Mesendoderm (in vitro differentiated cells): ENCODE results near the gene STRA6.

ENCODE experiments used
- DNase-seq: peaks from one replicate; pipeline ENCODE4 v3.0.0; 2013
- H2AK5ac ChIP-seq: 2 replicates; pipeline ENCODE4 v1.6.1; 2013; ENCODE audit warnings: low read length, inconsistent platforms
- H2BK120ac ChIP-seq: 2 replicates; pipeline ENCODE4 v1.6.1; 2013; ENCODE audit warnings: low read depth, mild to moderate bottlenecking, low read length, moderate library complexity, mixed read lengths
- H2BK15ac ChIP-seq: replicated peaks from 2 replicates; pipeline ENCODE4 v1.6.1; 2013; ENCODE audit warnings: low read depth, mild to moderate bottlenecking, moderate library complexity
- H2BK5ac ChIP-seq: 2 replicates; pipeline ENCODE4 v1.6.1; 2013; ENCODE audit warnings: low read length, inconsistent platforms
- H3K18ac ChIP-seq: 2 replicates; pipeline ENCODE4 v1.6.1; 2013; ENCODE audit warnings: mild to moderate bottlenecking, low read length, mixed read lengths
- H3K23ac ChIP-seq: one replicate; pipeline ENCODE4 v1.6.1; 2013; ENCODE audit warnings: low read length
- H3K27ac ChIP-seq: 2 replicates; pipeline ENCODE4 v1.5.1; 2013; ENCODE audit warnings: low read depth, mild to moderate bottlenecking, inconsistent platforms, low read length, moderate library complexity
- H3K27me3 ChIP-seq: 2 replicates; pipeline ENCODE4 v1.6.1; 2013; ENCODE audit warnings: low read length, control low read depth, mild to moderate bottlenecking, inconsistent platforms; ENCODE audit not compliant: insufficient read depth, poor library complexity
- H3K36me3 ChIP-seq: 2 replicates; pipeline ENCODE4 v1.6.1; 2013; ENCODE audit warnings: low read length, inconsistent platforms; ENCODE audit not compliant: control insufficient read depth, insufficient read depth
- H3K4ac ChIP-seq: one replicate; pipeline ENCODE4 v1.6.1; 2013; ENCODE audit warnings: low read depth, mild to moderate bottlenecking, low read length, moderate library complexity
- H3K4me1 ChIP-seq: 2 replicates; pipeline ENCODE4 v1.6.1; 2013; ENCODE audit warnings: low read depth, low read length, inconsistent platforms; ENCODE audit not compliant: control insufficient read depth
- H3K4me2 ChIP-seq: 2 replicates; pipeline ENCODE4 v1.6.1; 2013; ENCODE audit warnings: low read length
- H3K4me3 ChIP-seq: 2 replicates; pipeline ENCODE4 v1.5.1; 2013; ENCODE audit warnings: mild to moderate bottlenecking, low read length
- H3K56ac ChIP-seq: one replicate; pipeline ENCODE4 v1.6.1; 2013; ENCODE audit warnings: low read length
- H3K79me1 ChIP-seq: 2 replicates; pipeline ENCODE4 v1.6.1; 2013; ENCODE audit warnings: low read length, inconsistent platforms
- H3K79me2 ChIP-seq: 2 replicates; pipeline ENCODE4 v1.6.1; 2013; ENCODE audit warnings: mild to moderate bottlenecking, low read length; ENCODE audit not compliant: control insufficient read depth, insufficient read depth
- H3K9ac ChIP-seq: 2 replicates; pipeline ENCODE4 v1.6.1; 2013; ENCODE audit warnings: low read length, inconsistent platforms
- H4K5ac ChIP-seq: one replicate; pipeline ENCODE4 v1.6.1; 2013; ENCODE audit warnings: low read length
- H4K8ac ChIP-seq: one replicate; pipeline ENCODE4 v1.6.1; 2013; ENCODE audit warnings: low read depth, mild to moderate bottlenecking, control low read depth, low read length, moderate library complexity
- WGBS: extraction: QIAGEN DNeasy Blood & Tissue Kit; methylation state at CpG from one replicate; pipeline ENCODE4 v1.1.7; 2013; ENCODE audit warnings: low lambda C conversion rate, missing lambda C conversion rate; ENCODE audit not compliant: insufficient coverage; ENCODE audit errors: extremely low coverage; 5-methylcytosine and 5-hydroxymethylcytosine counted together

Gene STRA6

GRCh38 chr15:74225928-74226327 is 23.3 kb upstream of the STRA6 start:
- no peak overlapping the region for H2BK120ac ChIP-seq
- peaks cover 26% of the 10 kb centered on the region for H3K4me1 ChIP-seq
- no peaks in the 10 kb centered on the region for H3K79me2 ChIP-seq
- no peak overlapping the region for H3K4me3 ChIP-seq
- no CpG with 5 or more reads among the region's 5 CpGs for WGBS
- DNase-seq = no peak
- H3K23ac ChIP-seq = no peak overlapping the region
- H2BK15ac ChIP-seq = no peak overlapping the region
- H3K4ac ChIP-seq = no peak overlapping the region
- no peak overlapping the region for H3K56ac ChIP-seq
- no peaks in the 10 kb centered on the region for H3K36me3 ChIP-seq
- no peak overlapping the region for H2AK5ac ChIP-seq
- H3K18ac ChIP-seq = no peak overlapping the region
- no peak overlapping the region for H4K5ac ChIP-seq
- no peak overlapping the region for H2BK5ac ChIP-seq
- no peaks in the 10 kb centered on the region for H3K79me1 ChIP-seq
- peaks cover 9% of the 10 kb centered on the region for H3K27me3 ChIP-seq
- no peak overlapping the region for H3K9ac ChIP-seq
- H3K27ac ChIP-seq = no peak overlapping the region
- no peak overlapping the region for H3K4me2 ChIP-seq
- H4K8ac ChIP-seq = no peak overlapping the region

- Histone ChIP-seq H3K79me2 (no peaks in the 10 kb centered on the region), H3K27me3 (peaks cover 9% of the 10 kb centered on the region), H3K56ac (no peak overlapping the region), H2BK15ac (no peak overlapping the region), H3K23ac (no peak overlapping the region), H2AK5ac (no peak overlapping the region), H3K4me3 (no peak overlapping the region), H3K27ac (no peak overlapping the region), H4K8ac (no peak overlapping the region), H3K4me1 (peaks cover 24% of the 10 kb centered on the region), H3K9ac (no peak overlapping the region), H3K18ac (no peak overlapping the region), H4K5ac (no peak overlapping the region), H3K4me2 (no peak overlapping the region), H2BK120ac (no peak overlapping the region), H3K79me1 (no peaks in the 10 kb centered on the region), H3K36me3 (no peaks in the 10 kb centered on the region), H2BK5ac (no peak overlapping the region), H3K4ac (no peak overlapping the region)
- WGBS = no CpG with 5 or more reads among the region's 25 CpGs
- no peak for DNase-seq
Observed at GRCh38 chr15:74222240-74223119, 19.9 kb upstream of the STRA6 start.

GRCh38 chr15:74221399-74222239 is 19.0 kb upstream of the STRA6 start:
- DNase-seq = no peak
- H4K8ac ChIP-seq = no peak overlapping the region
- no peak overlapping the region for H3K27ac ChIP-seq
- H3K9ac ChIP-seq = no peak overlapping the region
- no peaks in the 10 kb centered on the region for H3K79me1 ChIP-seq
- H2BK15ac ChIP-seq = no peak overlapping the region
- H3K4me2 ChIP-seq = no peak overlapping the region
- no peak overlapping the region for H2BK5ac ChIP-seq
- WGBS = no CpG with 5 or more reads among the region's 12 CpGs
- H4K5ac ChIP-seq = no peak overlapping the region
- H3K36me3 ChIP-seq = no peaks in the 10 kb centered on the region
- no peak overlapping the region for H2BK120ac ChIP-seq
- no peak overlapping the region for H3K4ac ChIP-seq
- H3K27me3 ChIP-seq = peaks cover 9% of the 10 kb centered on the region
- no peak overlapping the region for H3K23ac ChIP-seq
- H3K79me2 ChIP-seq = no peaks in the 10 kb centered on the region
- no peak overlapping the region for H2AK5ac ChIP-seq
- H3K4me3 ChIP-seq = no peak overlapping the region
- H3K56ac ChIP-seq = peak overlapping the region; percentile 15
- H3K4me1 ChIP-seq = peaks cover 24% of the 10 kb centered on the region
- H3K18ac ChIP-seq = no peak overlapping the region

- Histone ChIP-seq H3K9ac (no peak overlapping the region), H3K4me1 (peaks cover 29% of the 10 kb centered on the region), H3K56ac (peak overlapping the region; percentile 27), H4K8ac (no peak overlapping the region), H2BK15ac (no peak overlapping the region), H2BK120ac (no peak overlapping the region), H3K4me2 (no peak overlapping the region), H4K5ac (no peak overlapping the region), H3K18ac (no peak overlapping the region), H3K4me3 (no peak overlapping the region), H2BK5ac (no peak overlapping the region), H3K79me1 (no peaks in the 10 kb centered on the region), H3K27me3 (peaks cover 9% of the 10 kb centered on the region), H3K4ac (no peak overlapping the region), H3K23ac (no peak overlapping the region), H3K36me3 (no peaks in the 10 kb centered on the region), H3K27ac (no peak overlapping the region), H2AK5ac (no peak overlapping the region), H3K79me2 (no peaks in the 10 kb centered on the region)
- WGBS = no CpG with 5 or more reads among the region's 11 CpGs
- DNase-seq = no peak
Observed at GRCh38 chr15:74220475-74221248, 18.1 kb upstream of the STRA6 start.

GRCh38 chr15:74217907-74218885 is 15.6 kb upstream of the STRA6 start:
- no peak overlapping the region for H3K4me3 ChIP-seq
- no peaks in the 10 kb centered on the region for H3K79me1 ChIP-seq
- no peak overlapping the region for H3K18ac ChIP-seq
- H2BK15ac ChIP-seq = no peak overlapping the region
- H3K27me3 ChIP-seq = peaks cover 7% of the 10 kb centered on the region
- H3K4ac ChIP-seq = no peak overlapping the region
- no peak overlapping the region for H2BK5ac ChIP-seq
- H4K8ac ChIP-seq = no peak overlapping the region
- no peak overlapping the region for H3K23ac ChIP-seq
- no peak overlapping the region for H3K9ac ChIP-seq
- WGBS = no CpG with 5 or more reads among the region's 16 CpGs
- H2AK5ac ChIP-seq = no peak overlapping the region
- H3K56ac ChIP-seq = no peak overlapping the region
- H3K4me2 ChIP-seq = no peak overlapping the region
- no peaks in the 10 kb centered on the region for H3K79me2 ChIP-seq
- no peak overlapping the region for H4K5ac ChIP-seq
- peaks cover 20% of the 10 kb centered on the region for H3K4me1 ChIP-seq
- H3K36me3 ChIP-seq = no peaks in the 10 kb centered on the region
- H2BK120ac ChIP-seq = no peak overlapping the region
- DNase-seq = no peak
- H3K27ac ChIP-seq = no peak overlapping the region
